DMS53 treated with DMSO at 0.1 percent for 48 hours (cell line): ENCODE measurements around the gene PRSS8.

ENCODE experiments used
- DNase-seq: peaks from one replicate; lab custom pipeline; 2025; ENCODE audit not compliant: unreplicated experiment; lab: John Stamatoyannopoulos, UW

PRSS8 gene

GRCh38 chr16:31083556-31083955 is 52.0 kb downstream of the PRSS8 start:
- DNase-seq = no peak

GRCh38 chr16:31083081-31083480 is 52.4 kb downstream of the PRSS8 start:
- no peak for DNase-seq

- DNase-seq = no peak
Measured at GRCh38 chr16:31082368-31083045, 53.0 kb downstream of the PRSS8 start.
